Measurements from ENCODE around the gene SLC35E2B. TPM values are rescaled to one million over a fixed set of nuclear protein-coding genes. Genes with fewer than 3 reads are reported as not detected.
"Not testable (repeated sequence)": the region's sequence is repeated elsewhere in the genome, so short reads cannot be mapped to it uniquely, and the experiment has no call there.

SLC35E2B gene
- total RNA-seq, 4 donors from 2014 or later = 63.4 to 202 (median 83.9) TPM

DNA sequence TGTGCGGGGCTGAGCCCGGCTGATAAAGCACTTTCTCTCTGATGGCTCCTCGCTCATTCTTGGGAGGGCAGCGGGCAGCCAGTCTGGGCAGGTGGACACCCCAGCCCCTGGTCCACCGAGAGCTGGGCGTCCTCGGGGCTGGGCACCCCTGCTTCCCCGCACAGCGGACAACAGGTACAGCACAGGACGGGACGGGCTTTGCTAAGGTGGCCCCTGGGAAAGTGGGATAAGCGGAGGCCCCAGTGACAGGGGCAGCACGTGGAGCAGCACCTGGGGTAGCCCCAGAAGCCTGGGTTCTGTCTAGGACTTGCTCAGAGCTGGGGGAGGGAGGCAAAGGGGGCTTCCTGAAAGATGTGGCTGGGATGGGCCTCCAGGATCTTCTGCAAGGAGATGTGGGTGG lies 58.0 kb downstream of the SLC35E2B start:
- H3K36me3 ChIP-seq = peaks cover 0 to 14% (median 3%) of the 10 kb centered on the region in 4 donors
- peaks cover 24% of the 10 kb centered on the region for H3K27me3 ChIP-seq
- intact Hi-C loops (cut with DNase I; ENCODE audit: low total_unique reads); H3K4me3 ChIP-seq; H3K27ac ChIP-seq; DNase-seq; in situ Hi-C loops (cut with MboI; ENCODE audit: low pct_ligation_motif_present in 1 of 4, low pct_unique_long_range_greater_than_20kb in 1 of 4, low sequenced_read_pairs in 3 of 4); H3K9me3 ChIP-seq: not testable (repeated sequence)
- 83% methylated on average over 8 of the region's 13 CpGs; no CpG with 5 or more reads in 1 of the 2 donors for WGBS, 2 donors (ENCODE audit: low coverage in 1 of 2)
- peaks cover 6 to 22% (median 19%) of the 10 kb centered on the region in 4 donors for H3K4me1 ChIP-seq

DNA sequence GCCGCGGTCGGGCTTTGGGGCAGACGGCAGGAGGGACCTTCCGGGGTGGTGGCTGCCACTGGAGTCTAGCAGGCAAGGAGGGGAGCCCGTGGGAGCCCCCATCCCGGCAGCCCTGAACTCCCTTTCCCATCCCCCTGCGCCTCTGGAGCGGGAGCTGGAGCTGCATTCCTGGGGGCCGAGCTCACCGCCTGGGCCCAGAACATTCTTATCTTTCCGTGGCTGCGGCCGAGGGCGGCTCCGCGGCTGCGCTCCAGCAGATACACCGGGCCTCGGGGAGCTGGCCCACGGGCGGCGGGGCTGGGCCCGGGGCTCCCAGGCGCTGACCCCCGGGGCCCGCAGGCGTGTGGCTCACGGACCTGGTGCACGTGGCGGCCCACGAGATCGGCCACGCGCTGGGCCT lies 59.2 kb downstream of the SLC35E2B start:
- H3K9me3 ChIP-seq; intact Hi-C loops (cut with DNase I; ENCODE audit: low total_unique reads); DNase-seq; H3K4me3 ChIP-seq; in situ Hi-C loops (cut with MboI; ENCODE audit: low pct_ligation_motif_present in 1 of 4, low pct_unique_long_range_greater_than_20kb in 1 of 4, low sequenced_read_pairs in 3 of 4); H3K27ac ChIP-seq: not testable (repeated sequence)
- Histone ChIP-seq H3K27me3 (peaks cover 29% of the 10 kb centered on the region), H3K36me3 (peaks cover 0 to 11% (median 3%) of the 10 kb centered on the region in 4 donors), H3K4me1 (peaks cover 6 to 22% (median 19%) of the 10 kb centered on the region in 4 donors)
- no CpG with 5 or more reads among the region's 35 CpGs for WGBS, 2 donors (ENCODE audit: low coverage in 1 of 2)

DNA sequence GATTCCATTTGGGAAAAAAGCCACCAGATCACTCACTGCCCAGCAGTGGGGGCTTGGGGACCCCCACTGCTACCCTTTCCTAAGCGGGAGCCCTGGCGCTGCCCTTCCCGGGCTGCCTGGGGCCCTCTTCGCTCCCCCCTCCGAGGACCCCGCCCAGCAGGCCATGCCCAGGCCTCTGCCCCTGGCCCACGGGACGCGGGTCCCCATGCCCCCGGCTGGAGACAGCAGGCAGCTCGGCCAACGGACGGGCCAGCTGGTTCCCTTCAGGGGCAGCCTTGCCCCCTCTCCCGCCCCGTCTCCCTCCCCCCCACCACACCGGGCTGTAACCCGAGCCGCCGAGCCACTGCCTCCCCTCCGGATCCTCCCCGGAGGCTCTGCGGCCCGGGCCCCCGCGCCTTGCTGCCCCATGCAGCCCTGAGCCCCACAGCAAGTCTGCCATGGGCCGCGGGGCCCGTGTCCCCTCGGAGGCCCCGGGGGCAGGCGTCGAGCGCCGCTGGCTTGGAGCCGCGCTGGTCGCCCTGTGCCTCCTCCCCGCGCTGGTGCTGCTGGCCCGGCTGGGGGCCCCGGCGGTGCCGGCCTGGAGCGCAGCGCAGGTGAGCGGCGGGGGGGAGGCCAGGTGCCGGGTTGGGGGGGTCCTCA lies 60.7 kb downstream of the SLC35E2B start, which contains the start of gene MMP23B:
Gene MMP23B, plus strand, starts transcription at position 392 of the 639 bp plus-strand sequence. Its CDS starts 46 bp downstream, at position 438.
- peak within 1 kb of the TSS; percentile 76 to 85 (median 83) for H3K27ac ChIP-seq
- intact Hi-C loops (cut with DNase I; ENCODE audit: low total_unique reads) (no loop called here), in situ Hi-C loops (cut with MboI; ENCODE audit: low pct_ligation_motif_present in 1 of 4, low pct_unique_long_range_greater_than_20kb in 1 of 4, low sequenced_read_pairs in 3 of 4) (no loop called here)
- peaks cover 29% of the 10 kb centered on the region for H3K27me3 ChIP-seq
- no peaks in the 10 kb centered on the region for H3K9me3 ChIP-seq
- DNase-seq = no peak
- 7% methylated on average over 16 of the region's 48 CpGs; no CpG with 5 or more reads in 1 of the 2 donors for WGBS, 2 donors (ENCODE audit: low coverage in 1 of 2)
- H3K4me3 ChIP-seq = peak within 1 kb of the TSS in 2 of 4 donors; percentile 35 to 42
- H3K4me1 ChIP-seq = peaks cover 6 to 24% (median 24%) of the 10 kb centered on the region in 4 donors
- no peak for TF ChIP-seq EP300 (IDR thresholded peaks at IDR 0.05; ENCODE audit: low read depth)
- TF ChIP-seq, protein P1, sequence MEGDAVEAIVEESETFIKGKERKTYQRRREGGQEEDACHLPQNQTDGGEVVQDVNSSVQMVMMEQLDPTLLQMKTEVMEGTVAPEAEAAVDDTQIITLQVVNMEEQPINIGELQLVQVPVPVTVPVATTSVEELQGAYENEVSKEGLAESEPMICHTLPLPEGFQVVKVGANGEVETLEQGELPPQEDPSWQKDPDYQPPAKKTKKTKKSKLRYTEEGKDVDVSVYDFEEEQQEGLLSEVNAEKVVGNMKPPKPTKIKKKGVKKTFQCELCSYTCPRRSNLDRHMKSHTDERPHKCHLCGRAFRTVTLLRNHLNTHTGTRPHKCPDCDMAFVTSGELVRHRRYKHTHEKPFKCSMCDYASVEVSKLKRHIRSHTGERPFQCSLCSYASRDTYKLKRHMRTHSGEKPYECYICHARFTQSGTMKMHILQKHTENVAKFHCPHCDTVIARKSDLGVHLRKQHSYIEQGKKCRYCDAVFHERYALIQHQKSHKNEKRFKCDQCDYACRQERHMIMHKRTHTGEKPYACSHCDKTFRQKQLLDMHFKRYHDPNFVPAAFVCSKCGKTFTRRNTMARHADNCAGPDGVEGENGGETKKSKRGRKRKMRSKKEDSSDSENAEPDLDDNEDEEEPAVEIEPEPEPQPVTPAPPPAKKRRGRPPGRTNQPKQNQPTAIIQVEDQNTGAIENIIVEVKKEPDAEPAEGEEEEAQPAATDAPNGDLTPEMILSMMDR (IDR thresholded peaks at IDR 0.05) = no peak
- no peak for TF ChIP-seq POLR2A (IDR thresholded peaks at IDR 0.05)
- no peak for TF ChIP-seq POLR2AphosphoS5 (IDR thresholded peaks at IDR 0.05)
- peaks cover 0 to 4% (median 0%) of the 10 kb centered on the region in 4 donors for H3K36me3 ChIP-seq

DNA sequence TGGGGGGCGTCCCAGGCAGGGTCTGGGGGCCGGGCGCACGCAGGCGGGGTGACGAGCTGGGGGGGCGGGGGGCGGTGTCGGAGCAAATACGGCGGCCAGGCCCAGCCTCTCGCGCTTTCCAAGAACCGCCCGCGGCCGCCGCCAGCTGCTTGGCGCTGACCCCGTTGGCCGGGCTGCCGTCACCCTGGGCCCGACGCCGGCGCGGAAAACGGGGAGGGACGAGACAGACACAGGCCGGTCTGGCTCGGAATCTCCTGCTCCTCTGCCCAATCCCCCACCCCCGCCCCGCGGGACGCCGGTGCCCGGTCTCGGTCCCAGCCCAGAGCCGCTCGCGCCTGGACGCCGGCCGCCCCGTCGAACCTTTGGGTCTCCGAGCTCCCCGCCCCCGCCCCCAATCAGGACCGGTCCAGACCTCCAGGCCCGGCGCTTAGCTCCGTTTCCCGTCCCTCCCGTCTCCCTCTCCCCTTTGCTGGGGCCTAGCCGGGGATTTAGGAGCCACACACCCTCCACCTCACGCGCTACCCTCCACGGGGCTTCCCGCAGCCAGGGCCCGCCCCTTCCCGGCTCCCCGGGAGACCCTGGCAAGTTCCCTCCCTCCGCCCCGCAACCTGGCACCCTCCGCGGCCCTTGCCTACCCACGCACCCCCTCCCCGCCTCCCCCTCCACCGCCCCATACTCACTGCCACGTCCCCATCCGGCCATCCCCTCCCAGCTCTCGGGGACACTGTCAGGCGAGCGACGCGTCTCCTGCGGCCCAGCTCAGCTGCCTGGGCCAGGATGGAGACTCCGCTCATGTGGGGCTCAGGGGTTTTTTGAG lies 61.4 kb downstream of the SLC35E2B start:
- in situ Hi-C loops (cut with MboI; ENCODE audit: low pct_ligation_motif_present in 1 of 4, low pct_unique_long_range_greater_than_20kb in 1 of 4, low sequenced_read_pairs in 3 of 4) (no loop called here), intact Hi-C loops (cut with DNase I; ENCODE audit: low total_unique reads) (no loop called here)
- H3K9me3 ChIP-seq = no peaks in the 10 kb centered on the region
- peaks cover 6 to 29% (median 27%) of the 10 kb centered on the region in 4 donors for H3K4me1 ChIP-seq
- peak overlapping the region; percentile 5 to 42 (median 21) for H3K4me3 ChIP-seq
- no peaks in the 10 kb centered on the region for H3K36me3 ChIP-seq
- DNase-seq = peak; percentile 60
- WGBS, 2 donors (ENCODE audit: low coverage in 1 of 2) = 14% methylated on average over 22 of the region's 79 CpGs; no CpG with 5 or more reads in 1 of the 2 donors
- peak overlapping the region; percentile 76 to 85 (median 83) for H3K27ac ChIP-seq
- H3K27me3 ChIP-seq = peaks cover 29% of the 10 kb centered on the region
- TF ChIP-seq POLR2A (IDR thresholded peaks at IDR 0.05) = no peak
- peak in 1 of 3 donors; percentile 30 for TF ChIP-seq POLR2AphosphoS5 (IDR thresholded peaks at IDR 0.05)
- no peak for TF ChIP-seq EP300 (IDR thresholded peaks at IDR 0.05; ENCODE audit: low read depth)
- TF ChIP-seq, protein P1 (IDR thresholded peaks at IDR 0.05) = no peak

All from transverse colon (tissue), 4 donors.